OCI-LY1 (cell line): ENCODE results near the gene MYO18A.

Source experiments
- EZH2 ChIP-seq: fragments of 200-600 bp; sonication (generic), shearing (Covaris generic); IDR thresholded peaks from 2 replicates; pipeline ENCODE4 v1.8.0; 2017; ENCODE audit warnings: borderline replicate concordance, mixed run types, mild to moderate bottlenecking, antibody characterized with exemption, low read length, moderate library complexity, mixed read lengths
- TF ChIP-seq, protein P1 (sequence below): fragments of 200-600 bp; sonication (generic), shearing (Covaris generic); IDR thresholded peaks from 2 replicates; pipeline ENCODE4 v1.5.1; 2017; ENCODE audit warnings: mild to moderate bottlenecking, antibody characterized with exemption, low read length, moderate library complexity, mixed read lengths

DNA sequence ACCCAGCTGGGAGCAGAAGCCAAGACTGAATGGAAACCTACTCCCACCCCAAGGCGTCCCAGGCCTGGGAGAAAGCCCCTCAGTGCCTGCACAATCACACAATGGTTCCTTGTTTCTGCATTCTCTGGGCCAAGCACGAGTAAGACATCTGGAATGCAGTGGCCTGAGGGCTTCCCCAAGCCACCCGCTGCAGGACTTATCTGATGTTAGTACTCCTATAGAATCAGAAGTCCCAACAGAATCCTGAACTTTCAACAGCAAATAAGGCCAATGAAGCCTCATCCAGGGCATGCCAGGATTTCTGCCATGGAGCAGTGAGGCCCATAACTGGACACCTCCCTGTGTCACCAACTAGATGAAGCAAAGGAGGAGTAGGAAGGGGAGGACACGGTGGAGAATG is 28.6 kb downstream of the MYO18A start:
- TF ChIP-seq, protein P1, sequence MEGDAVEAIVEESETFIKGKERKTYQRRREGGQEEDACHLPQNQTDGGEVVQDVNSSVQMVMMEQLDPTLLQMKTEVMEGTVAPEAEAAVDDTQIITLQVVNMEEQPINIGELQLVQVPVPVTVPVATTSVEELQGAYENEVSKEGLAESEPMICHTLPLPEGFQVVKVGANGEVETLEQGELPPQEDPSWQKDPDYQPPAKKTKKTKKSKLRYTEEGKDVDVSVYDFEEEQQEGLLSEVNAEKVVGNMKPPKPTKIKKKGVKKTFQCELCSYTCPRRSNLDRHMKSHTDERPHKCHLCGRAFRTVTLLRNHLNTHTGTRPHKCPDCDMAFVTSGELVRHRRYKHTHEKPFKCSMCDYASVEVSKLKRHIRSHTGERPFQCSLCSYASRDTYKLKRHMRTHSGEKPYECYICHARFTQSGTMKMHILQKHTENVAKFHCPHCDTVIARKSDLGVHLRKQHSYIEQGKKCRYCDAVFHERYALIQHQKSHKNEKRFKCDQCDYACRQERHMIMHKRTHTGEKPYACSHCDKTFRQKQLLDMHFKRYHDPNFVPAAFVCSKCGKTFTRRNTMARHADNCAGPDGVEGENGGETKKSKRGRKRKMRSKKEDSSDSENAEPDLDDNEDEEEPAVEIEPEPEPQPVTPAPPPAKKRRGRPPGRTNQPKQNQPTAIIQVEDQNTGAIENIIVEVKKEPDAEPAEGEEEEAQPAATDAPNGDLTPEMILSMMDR: no peak
- TF ChIP-seq EZH2: no peak
